ENCODE results near the gene ADTRP. TPM values are rescaled to one million over a fixed set of nuclear protein-coding genes. Genes with fewer than 3 reads are reported as not detected.

Gene ADTRP
- total RNA-seq, 4 donors from 2014 or later = not detected

GRCh38 chr6:11791354-11792107 is 12.9 kb upstream of the ADTRP start:
- peaks cover 0 to 8% (median 0%) of the 10 kb centered on the region in 4 donors for H3K9me3 ChIP-seq
- WGBS, 2 donors = 77 to 81% methylated on average over 8 of the region's 8 CpGs

GRCh38 chr6:11789744-11790143 is 11.1 kb upstream of the ADTRP start:
- Histone ChIP-seq H3K9me3 (peaks cover 0 to 8% (median 0%) of the 10 kb centered on the region in 4 donors), H3K27me3 (no peaks in the 10 kb centered on the region), H3K4me3 (no peak overlapping the region), H3K27ac (no peak overlapping the region), H3K4me1 (no peaks in the 10 kb centered on the region), H3K36me3 (no peaks in the 10 kb centered on the region)
- WGBS, 2 donors = 89 to 92% methylated on average over 5 of the region's 5 CpGs
- DNase-seq (ENCODE audit: low spot score in 2 of 2) = no peak
- no peak for TF ChIP-seq EP300 (IDR thresholded peaks at IDR 0.05)
- TF ChIP-seq POLR2A (IDR thresholded peaks at IDR 0.05) = no peak
- no peak for TF ChIP-seq CTCF (IDR thresholded peaks at IDR 0.05)

More at GRCh38 chr6:11791354-11792107, 12.9 kb upstream of the ADTRP start:
- no peak overlapping the region for H3K27ac ChIP-seq
- no peak for DNase-seq (ENCODE audit: low spot score in 2 of 2)
- TF ChIP-seq CTCF (IDR thresholded peaks at IDR 0.05) (no peak), POLR2A (IDR thresholded peaks at IDR 0.05) (no peak), EP300 (IDR thresholded peaks at IDR 0.05) (no peak)
- peaks cover 0 to 7% (median 0%) of the 10 kb centered on the region in 4 donors for H3K4me1 ChIP-seq
- H3K27me3 ChIP-seq = no peaks in the 10 kb centered on the region
- H3K36me3 ChIP-seq = no peaks in the 10 kb centered on the region
- H3K4me3 ChIP-seq = no peak overlapping the region

- H3K36me3 ChIP-seq = no peaks in the 10 kb centered on the region
- no peaks in the 10 kb centered on the region for H3K4me1 ChIP-seq
- WGBS, 2 donors = 83 to 88% methylated on average over 4 of the region's 4 CpGs
- no peak for DNase-seq (ENCODE audit: low spot score in 2 of 2)
- no peak overlapping the region for H3K27ac ChIP-seq
- H3K4me3 ChIP-seq = no peak overlapping the region
- H3K27me3 ChIP-seq = no peaks in the 10 kb centered on the region
- TF ChIP-seq EP300 (IDR thresholded peaks at IDR 0.05) = no peak
- TF ChIP-seq CTCF (IDR thresholded peaks at IDR 0.05) = no peak
- TF ChIP-seq POLR2A (IDR thresholded peaks at IDR 0.05) = no peak
- H3K9me3 ChIP-seq = peaks cover 0 to 5% (median 0%) of the 10 kb centered on the region in 4 donors
These were observed 9.4 kb upstream of the ADTRP start for GRCh38 chr6:11788043-11788442.

- no peaks in the 10 kb centered on the region for H3K9me3 ChIP-seq
- H3K4me1 ChIP-seq = no peaks in the 10 kb centered on the region
- H3K4me3 ChIP-seq = no peak overlapping the region
- no peaks in the 10 kb centered on the region for H3K36me3 ChIP-seq
- H3K27me3 ChIP-seq = no peaks in the 10 kb centered on the region
- WGBS, 2 donors = 73 to 84% methylated on average over 12 to 14 of the region's 14 CpGs
- H3K27ac ChIP-seq = peak overlapping the region in 1 of 4 donors; percentile 64
- DNase-seq (ENCODE audit: low spot score in 2 of 2) = no peak
- TF ChIP-seq POLR2A (IDR thresholded peaks at IDR 0.05) (no peak), EP300 (IDR thresholded peaks at IDR 0.05) (no peak), CTCF (IDR thresholded peaks at IDR 0.05) (no peak)
These were observed 7.4 kb upstream of the ADTRP start for GRCh38 chr6:11785774-11786579.

GRCh38 chr6:11785415-11785773 is 6.8 kb upstream of the ADTRP start:
- Histone ChIP-seq H3K36me3 (no peaks in the 10 kb centered on the region), H3K4me1 (no peaks in the 10 kb centered on the region), H3K27ac (peak overlapping the region in 1 of 4 donors; percentile 64), H3K27me3 (no peaks in the 10 kb centered on the region), H3K4me3 (no peak overlapping the region), H3K9me3 (no peaks in the 10 kb centered on the region)
- WGBS, 2 donors = 84 to 92% methylated on average over 5 of the region's 5 CpGs
- DNase-seq (ENCODE audit: low spot score in 2 of 2) = no peak
- TF ChIP-seq POLR2A (IDR thresholded peaks at IDR 0.05) = no peak
- no peak for TF ChIP-seq EP300 (IDR thresholded peaks at IDR 0.05)
- TF ChIP-seq CTCF (IDR thresholded peaks at IDR 0.05) = no peak

All from tibial nerve (tissue), 4 donors.